ENCODE results near the gene BHLHE41.

The BHLHE41 gene

GRCh38 chr12:26124446-26125399 lies at the start of gene BHLHE41:
Gene BHLHE41 (minus strand): TSS chr12:26125037. CDS start chr12:26124779, 258 bp downstream.
- DNase-seq: no peak

- DNase-seq: no peak
Observed at GRCh38 chr12:26172946-26173552, 48.2 kb upstream of the BHLHE41 start.

GRCh38 chr12:26172539-26172938 lies 47.7 kb upstream of the BHLHE41 start:
- DNase-seq: no peak

- DNase-seq: no peak
Observed at GRCh38 chr12:26172013-26172412, 47.2 kb upstream of the BHLHE41 start.

- no peak for DNase-seq
Observed at GRCh38 chr12:26164118-26164517, 39.3 kb upstream of the BHLHE41 start.

- DNase-seq: no peak
Observed at GRCh38 chr12:26162905-26163304, 38.1 kb upstream of the BHLHE41 start.

- DNase-seq: no peak
Observed at GRCh38 chr12:26162174-26162573, 37.3 kb upstream of the BHLHE41 start.

GRCh38 chr12:26158078-26158764 lies 33.4 kb upstream of the BHLHE41 start:
- DNase-seq: no peak

GRCh38 chr12:26157001-26157400 lies 32.2 kb upstream of the BHLHE41 start:
- DNase-seq: no peak

GRCh38 chr12:26156201-26156871 lies 31.5 kb upstream of the BHLHE41 start:
- DNase-seq: no peak

GRCh38 chr12:26153421-26154154 lies 28.8 kb upstream of the BHLHE41 start:
- no peak for DNase-seq

GRCh38 chr12:26152507-26153102 lies 27.8 kb upstream of the BHLHE41 start:
- no peak for DNase-seq

GRCh38 chr12:26150736-26151450 lies 26.1 kb upstream of the BHLHE41 start:
- no peak for DNase-seq

GRCh38 chr12:26149968-26150500 lies 25.2 kb upstream of the BHLHE41 start:
- DNase-seq: no peak

GRCh38 chr12:26148291-26148690 lies 23.5 kb upstream of the BHLHE41 start:
- no peak for DNase-seq

GRCh38 chr12:26143291-26143690 lies 18.5 kb upstream of the BHLHE41 start:
- DNase-seq: no peak

- no peak for DNase-seq
Observed at GRCh38 chr12:26138860-26139259, 14.0 kb upstream of the BHLHE41 start.

- DNase-seq: no peak
Observed at GRCh38 chr12:26136688-26137087, 11.9 kb upstream of the BHLHE41 start.

- DNase-seq: no peak
Observed at GRCh38 chr12:26135571-26135970, 10.7 kb upstream of the BHLHE41 start.

- no peak for DNase-seq
Observed at GRCh38 chr12:26135010-26135420, 10.2 kb upstream of the BHLHE41 start.

GRCh38 chr12:26134540-26134939 lies 9.7 kb upstream of the BHLHE41 start:
- DNase-seq: no peak
